HG02610 (cell line): ENCODE measurements around the gene ADAR.

ENCODE experiments used
- ATAC-seq: cut with Tn5 transposase; IDR thresholded peaks from one replicate; pipeline ENCODE4 v1.9.1; 2021; ENCODE audit warnings: mild to moderate bottlenecking, moderate library complexity; ENCODE audit not compliant: unreplicated experiment

The ADAR gene

GRCh38 chr1:154533952-154534844 lies 73.8 kb downstream of the ADAR start:
- ATAC-seq, result no peak
